CD14-positive monocyte (primary cell): ENCODE measurements around the gene SIPA1L3. TPM values are rescaled to one million over a fixed set of nuclear protein-coding genes. Genes with fewer than 3 reads are reported as not detected.
A peak's percentile ranks its signal among the peaks of the same experiment; 100 is the strongest.

Experiments used
- DNase-seq, 3 donors: peaks; one replicate each; pipeline ENCODE4 v3.0.0-alpha.2; 2011 to 2022
- H2AFZ ChIP-seq: 2 replicates; pipeline ENCODE4 v1.6.0; 2012; ENCODE audit warnings: mild to moderate bottlenecking, low read depth, low read length, inconsistent platforms; ENCODE audit not compliant: insufficient read depth, poor library complexity, severe bottlenecking
- H3K27ac ChIP-seq, 2 donors: 1 replicate in 1 of 2; 2 replicates in 1 of 2; pipeline ENCODE4 v1.5.1; 2012 to 2013; ENCODE audit warnings: low read length in 2 of 2, control low read depth in 1 of 2, inconsistent platforms in 1 of 2, low read depth in 1 of 2, mild to moderate bottlenecking in 1 of 2
- H3K27me3 ChIP-seq, 2 donors: one replicate each; pipeline versions ENCODE4 v1.6.0 to v1.6.1; 2011 to 2013; ENCODE audit warnings: low read length in 2 of 2; ENCODE audit not compliant: control insufficient read depth in 2 of 2, insufficient read depth in 2 of 2
- H3K36me3 ChIP-seq, 2 donors: replicated peaks in 1 of 2; 1 replicate in 1 of 2; 2 replicates in 1 of 2; pipeline versions ENCODE4 v1.5.1 to v1.6.1; 2012 to 2013; ENCODE audit warnings: low read length in 2 of 2, control low read depth in 1 of 2, inconsistent platforms in 1 of 2, mild to moderate bottlenecking in 1 of 2; ENCODE audit not compliant: insufficient read depth in 2 of 2, control insufficient read depth in 1 of 2
- H3K4me1 ChIP-seq, 2 donors: 1 replicate in 1 of 2; 2 replicates in 1 of 2; pipeline versions ENCODE4 v1.5.1 to v1.6.1; 2012 to 2013; ENCODE audit warnings: low read length in 2 of 2, control low read depth in 1 of 2, inconsistent platforms in 1 of 2, mild to moderate bottlenecking in 1 of 2, moderate library complexity in 1 of 2; ENCODE audit not compliant: insufficient read depth in 2 of 2, control insufficient read depth in 1 of 2
- H3K4me2 ChIP-seq: replicated peaks from 2 replicates; pipeline ENCODE3; 2012; ENCODE audit warnings: low read length, moderate library complexity, mild to moderate bottlenecking; ENCODE audit not compliant: poor library complexity, severe bottlenecking; ENCODE audit errors: extremely low read depth
- H3K4me3 ChIP-seq, 3 experiments: fragments of 200-600 bp in 1 of 3; sonication (generic) in 1 of 3; replicated peaks in 1 of 3; 1 replicate in 2 of 3; 2 replicates in 1 of 3; pipeline ENCODE4 v1.5.1; 2011 to 2013; ENCODE audit warnings: low read length in 3 of 3, mild to moderate bottlenecking in 3 of 3, control low read depth in 2 of 3, low read depth in 2 of 3, inconsistent platforms in 1 of 3, moderate library complexity in 1 of 3
- H3K79me2 ChIP-seq: 2 replicates; pipeline ENCODE4 v1.6.0; 2012; ENCODE audit warnings: mild to moderate bottlenecking, control low read depth, inconsistent platforms, low read length, moderate library complexity; ENCODE audit not compliant: insufficient read depth
- H3K9ac ChIP-seq: 2 replicates; pipeline ENCODE4 v1.6.0; 2017; ENCODE audit warnings: low read length, mild to moderate bottlenecking; ENCODE audit not compliant: insufficient read depth, poor library complexity, severe bottlenecking
- H3K9me3 ChIP-seq, 2 donors: replicated peaks in 1 of 2; 1 replicate in 1 of 2; 2 replicates in 1 of 2; pipeline versions ENCODE4 v1.5.1 to v1.6.1; 2012 to 2013; ENCODE audit warnings: low read length in 2 of 2, control low read depth in 1 of 2; ENCODE audit not compliant: control insufficient read depth in 1 of 2, insufficient read depth in 1 of 2
- H4K20me1 ChIP-seq: 2 replicates; pipeline ENCODE4 v1.6.0; 2012; ENCODE audit warnings: mild to moderate bottlenecking, low read length, control low read depth, moderate library complexity; ENCODE audit not compliant: insufficient read depth
- H3K27ac Mint-ChIP-seq, 7 donors: one replicate each; pipeline ENCODE4 v1.8.0; 2020; ENCODE audit warnings: mild to moderate bottlenecking in 7 of 7, mixed read lengths in 7 of 7, moderate library complexity in 6 of 7, inconsistent platforms in 2 of 7
- H3K27me3 Mint-ChIP-seq, 3 donors: one replicate each; pipeline ENCODE4 v1.8.0; 2021 to 2022; ENCODE audit warnings: low read depth in 3 of 3, mild to moderate bottlenecking in 3 of 3, mixed read lengths in 3 of 3, moderate library complexity in 3 of 3, inconsistent platforms in 1 of 3
- H3K36me3 Mint-ChIP-seq, 2 donors: one replicate each; pipeline ENCODE4 v1.8.0; 2020; ENCODE audit warnings: mixed read lengths in 2 of 2, inconsistent platforms in 1 of 2, mild to moderate bottlenecking in 1 of 2
- H3K4me1 Mint-ChIP-seq: one replicate; pipeline ENCODE4 v1.8.0; 2020; ENCODE audit warnings: mild to moderate bottlenecking, mixed read lengths
- H3K4me3 Mint-ChIP-seq, 2 donors: one replicate each; pipeline ENCODE4 v1.8.0; 2020; ENCODE audit warnings: mild to moderate bottlenecking in 2 of 2, mixed read lengths in 2 of 2, moderate library complexity in 1 of 2
- H3K9me3 Mint-ChIP-seq, 7 donors: one replicate each; pipeline ENCODE4 v1.8.0; 2020 to 2022; ENCODE audit warnings: mixed read lengths in 7 of 7, mild to moderate bottlenecking in 6 of 7, moderate library complexity in 6 of 7, inconsistent platforms in 2 of 7
- WGBS: methylation state at CpG from one replicate; pipeline ENCODE4 v1.1.5; 2013; ENCODE audit warnings: missing lambda C conversion rate; ENCODE audit not compliant: insufficient coverage; 5-methylcytosine and 5-hydroxymethylcytosine counted together
- intact Hi-C, 2 donors: fragments of 100-400 bp; cut with micrococcal nuclease; formaldehyde crosslinking; loops; one replicate each; pipeline versions ENCODE4 v1.15.0 to v1.15.1; 2023
- polyA plus RNA-seq, 3 donors: library from polyadenylated mRNA; depleted of rRNA in 1 of 3; unstranded in 2 of 3; stranded (reverse) in 1 of 3; fragments of 300-500 nt in 2 of 3; fragments of >200 nt in 1 of 3; fragmentation: Illumina TruSeq in 2 of 3; gene quantifications; 1 replicate in 2 of 3; 2 replicates in 1 of 3; pipeline ENCODE4 v1.2.3, GENCODE V29; 2012 to 2021
- TF ChIP-seq, protein P1 (sequence below): fragments of 200-600 bp; IDR thresholded peaks from one replicate; pipeline ENCODE4 v1.8.0; 2022; ENCODE audit warnings: antibody characterized with exemption, mild to moderate bottlenecking

The SIPA1L3 gene
- polyA plus RNA-seq, 3 donors, result 0.55 to 4.5 (median 0.99) TPM

DNA sequence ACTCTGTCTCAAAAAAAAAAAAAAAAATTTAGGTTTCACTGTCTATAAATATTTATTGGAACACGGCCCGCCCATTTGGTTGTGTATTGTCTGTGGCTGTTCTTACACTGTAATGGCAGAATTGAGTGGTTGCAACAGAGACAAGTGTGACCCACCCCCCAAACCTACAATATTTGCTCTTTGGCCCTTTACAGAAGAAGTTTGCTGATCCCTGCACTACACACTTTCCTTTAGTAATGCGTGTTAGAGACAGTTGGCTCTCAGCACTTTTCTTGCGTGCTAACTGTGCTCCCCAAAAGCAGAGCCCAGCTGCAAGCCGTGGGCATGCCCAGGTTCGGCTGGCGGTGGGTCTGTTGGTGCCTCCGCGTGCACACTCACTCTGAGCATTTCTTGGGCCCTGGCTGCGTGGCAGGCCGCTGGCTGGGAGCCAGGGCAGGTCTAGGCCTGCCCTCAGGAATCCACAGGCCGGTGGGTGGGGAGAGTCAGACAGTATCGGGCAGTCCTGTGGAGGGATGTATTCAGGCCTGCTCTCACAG lies 72.6 kb downstream of the SIPA1L3 start:
- Mint-ChIP-seq H3K4me3 (no peak overlapping the region), H3K4me1 (no peaks in the 10 kb centered on the region), H3K27ac (peak overlapping the region in 2 of 7 donors; percentile 54 to 59), H3K27me3 (peaks cover 0 to 3% (median 0%) of the 10 kb centered on the region in 3 donors), H3K9me3 (peaks cover 0 to 3% (median 0%) of the 10 kb centered on the region in 7 donors), H3K36me3 (no peaks in the 10 kb centered on the region)
- TF ChIP-seq, protein P1, sequence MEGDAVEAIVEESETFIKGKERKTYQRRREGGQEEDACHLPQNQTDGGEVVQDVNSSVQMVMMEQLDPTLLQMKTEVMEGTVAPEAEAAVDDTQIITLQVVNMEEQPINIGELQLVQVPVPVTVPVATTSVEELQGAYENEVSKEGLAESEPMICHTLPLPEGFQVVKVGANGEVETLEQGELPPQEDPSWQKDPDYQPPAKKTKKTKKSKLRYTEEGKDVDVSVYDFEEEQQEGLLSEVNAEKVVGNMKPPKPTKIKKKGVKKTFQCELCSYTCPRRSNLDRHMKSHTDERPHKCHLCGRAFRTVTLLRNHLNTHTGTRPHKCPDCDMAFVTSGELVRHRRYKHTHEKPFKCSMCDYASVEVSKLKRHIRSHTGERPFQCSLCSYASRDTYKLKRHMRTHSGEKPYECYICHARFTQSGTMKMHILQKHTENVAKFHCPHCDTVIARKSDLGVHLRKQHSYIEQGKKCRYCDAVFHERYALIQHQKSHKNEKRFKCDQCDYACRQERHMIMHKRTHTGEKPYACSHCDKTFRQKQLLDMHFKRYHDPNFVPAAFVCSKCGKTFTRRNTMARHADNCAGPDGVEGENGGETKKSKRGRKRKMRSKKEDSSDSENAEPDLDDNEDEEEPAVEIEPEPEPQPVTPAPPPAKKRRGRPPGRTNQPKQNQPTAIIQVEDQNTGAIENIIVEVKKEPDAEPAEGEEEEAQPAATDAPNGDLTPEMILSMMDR, result no peak
- H3K9ac ChIP-seq, result no peak overlapping the region
- H3K4me1 ChIP-seq, result no peaks in the 10 kb centered on the region
- intact Hi-C loops, result no loop called here
- H3K9me3 ChIP-seq, result no peaks in the 10 kb centered on the region
- no peaks in the 10 kb centered on the region for H3K27me3 ChIP-seq
- no peak overlapping the region for H3K4me3 ChIP-seq
- H3K79me2 ChIP-seq, result no peaks in the 10 kb centered on the region
- 86% methylated on average over 3 of the region's 13 CpGs for WGBS
- no peaks in the 10 kb centered on the region for H3K36me3 ChIP-seq
- H2AFZ ChIP-seq, result no peak overlapping the region
- H4K20me1 ChIP-seq, result peaks cover 41% of the 10 kb centered on the region
- DNase-seq, result no peak
- H3K27ac ChIP-seq, result no peak overlapping the region
- no peak overlapping the region for H3K4me2 ChIP-seq

DNA sequence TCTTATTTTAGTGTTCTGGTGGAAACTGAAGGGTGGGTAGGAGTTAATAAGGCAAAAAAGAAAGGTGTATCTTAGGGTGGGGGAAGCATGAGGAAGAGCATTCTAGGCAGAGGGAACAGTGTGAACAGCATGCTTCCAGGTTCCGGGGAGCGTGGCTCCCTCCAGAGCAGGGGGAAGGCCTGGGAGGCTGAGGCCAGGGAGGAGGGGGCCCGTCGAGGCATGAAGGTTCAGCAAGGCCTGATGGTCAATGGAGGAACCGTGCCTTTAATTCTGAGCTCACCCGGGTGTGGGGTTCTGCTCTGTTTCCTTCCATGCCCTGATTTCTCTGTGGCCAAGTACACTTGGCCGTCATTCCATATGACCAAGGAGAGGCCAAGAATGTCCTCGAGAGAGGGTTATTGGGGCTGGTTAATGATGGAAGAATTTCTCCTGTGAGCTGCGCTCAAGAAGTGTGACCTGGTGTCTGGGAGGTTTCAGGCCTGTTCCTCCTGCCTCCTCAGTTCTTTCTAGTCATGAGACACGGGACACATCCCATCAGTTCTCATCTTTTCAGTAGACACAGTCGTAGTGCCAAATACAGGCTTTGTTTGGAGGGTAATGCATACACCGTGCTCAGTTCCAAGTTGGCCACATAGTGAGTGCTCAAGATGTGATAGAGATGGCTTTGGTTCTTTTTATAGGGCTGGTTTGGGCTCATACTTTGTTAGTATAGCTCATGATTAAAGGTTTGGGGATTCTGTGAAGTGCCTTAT lies 73.6 kb downstream of the SIPA1L3 start:
- H3K4me1 ChIP-seq, result no peaks in the 10 kb centered on the region
- Mint-ChIP-seq H3K27me3 (peaks cover 0 to 3% (median 0%) of the 10 kb centered on the region in 3 donors), H3K27ac (peak overlapping the region in 2 of 7 donors; percentile 2 to 31), H3K4me3 (no peak overlapping the region), H3K4me1 (no peaks in the 10 kb centered on the region), H3K36me3 (no peaks in the 10 kb centered on the region), H3K9me3 (peaks cover 0 to 2% (median 0%) of the 10 kb centered on the region in 7 donors)
- H3K36me3 ChIP-seq, result no peaks in the 10 kb centered on the region
- TF ChIP-seq, protein P1, result no peak
- H4K20me1 ChIP-seq, result peaks cover 45% of the 10 kb centered on the region
- no peak overlapping the region for H3K9ac ChIP-seq
- no peaks in the 10 kb centered on the region for H3K27me3 ChIP-seq
- no peaks in the 10 kb centered on the region for H3K9me3 ChIP-seq
- H3K79me2 ChIP-seq, result no peaks in the 10 kb centered on the region
- intact Hi-C loops, result no loop called here
- 99% methylated on average over 6 of the region's 12 CpGs for WGBS
- no peak overlapping the region for H3K27ac ChIP-seq
- no peak overlapping the region for H2AFZ ChIP-seq
- H3K4me3 ChIP-seq, result no peak overlapping the region
- H3K4me2 ChIP-seq, result no peak overlapping the region
- no peak for DNase-seq
